ENCODE results near the gene GNG13. TPM values are rescaled to one million over a fixed set of nuclear protein-coding genes. Genes with fewer than 3 reads are reported as not detected.
"Not testable (repeated sequence)": the region's sequence is repeated elsewhere in the genome, so short reads cannot be mapped to it uniquely, and the experiment has no call there.

The GNG13 gene
- total RNA-seq, 4 donors from 2014 or later, result not detected

DNA sequence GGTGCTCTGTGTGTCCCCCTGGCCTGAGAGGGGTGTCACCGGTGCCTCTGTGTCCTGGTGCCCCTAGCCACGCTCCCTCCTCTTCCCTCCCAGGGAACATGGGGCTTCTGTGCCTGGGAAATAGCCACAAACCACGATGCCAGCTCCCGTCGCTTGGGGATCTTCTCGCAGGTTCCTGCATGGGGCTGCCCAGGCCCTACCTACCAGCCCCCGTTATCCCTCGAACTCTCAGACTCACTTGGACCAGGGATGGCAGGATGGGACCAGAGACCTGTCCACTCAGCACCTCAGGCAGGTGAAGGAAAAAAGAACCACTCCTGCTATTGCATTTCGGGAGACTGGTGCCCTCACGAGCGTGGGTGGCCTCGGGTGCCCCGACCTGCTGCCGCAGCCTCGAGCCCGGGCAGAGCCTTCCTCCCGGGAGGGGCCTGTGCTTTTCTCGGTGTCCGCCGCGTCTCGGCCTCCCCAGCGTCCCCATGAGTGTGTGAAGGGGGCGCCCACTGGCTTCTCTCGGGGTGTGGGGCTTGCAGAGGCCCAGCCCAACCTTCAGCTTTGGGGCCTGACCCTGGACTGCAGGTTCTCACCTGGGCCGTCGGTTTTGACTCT lies 41.0 kb upstream of the GNG13 start:
- Histone ChIP-seq H3K27ac (no peak overlapping the region), H3K4me1 (no peaks in the 10 kb centered on the region), H3K4me3 (no peak overlapping the region), H3K36me3 (no peaks in the 10 kb centered on the region), H3K27me3 (peaks cover 0 to 3% of the 10 kb centered on the region in 2 donors), H3K9me3 (peaks cover 0 to 3% of the 10 kb centered on the region in 2 donors)
- TF ChIP-seq POLR2A (IDR thresholded peaks at IDR 0.05), result no peak
- intact Hi-C loops (cut with DNase I; ENCODE audit: low total_unique reads), result no loop called here
- no peak for DNase-seq

DNA sequence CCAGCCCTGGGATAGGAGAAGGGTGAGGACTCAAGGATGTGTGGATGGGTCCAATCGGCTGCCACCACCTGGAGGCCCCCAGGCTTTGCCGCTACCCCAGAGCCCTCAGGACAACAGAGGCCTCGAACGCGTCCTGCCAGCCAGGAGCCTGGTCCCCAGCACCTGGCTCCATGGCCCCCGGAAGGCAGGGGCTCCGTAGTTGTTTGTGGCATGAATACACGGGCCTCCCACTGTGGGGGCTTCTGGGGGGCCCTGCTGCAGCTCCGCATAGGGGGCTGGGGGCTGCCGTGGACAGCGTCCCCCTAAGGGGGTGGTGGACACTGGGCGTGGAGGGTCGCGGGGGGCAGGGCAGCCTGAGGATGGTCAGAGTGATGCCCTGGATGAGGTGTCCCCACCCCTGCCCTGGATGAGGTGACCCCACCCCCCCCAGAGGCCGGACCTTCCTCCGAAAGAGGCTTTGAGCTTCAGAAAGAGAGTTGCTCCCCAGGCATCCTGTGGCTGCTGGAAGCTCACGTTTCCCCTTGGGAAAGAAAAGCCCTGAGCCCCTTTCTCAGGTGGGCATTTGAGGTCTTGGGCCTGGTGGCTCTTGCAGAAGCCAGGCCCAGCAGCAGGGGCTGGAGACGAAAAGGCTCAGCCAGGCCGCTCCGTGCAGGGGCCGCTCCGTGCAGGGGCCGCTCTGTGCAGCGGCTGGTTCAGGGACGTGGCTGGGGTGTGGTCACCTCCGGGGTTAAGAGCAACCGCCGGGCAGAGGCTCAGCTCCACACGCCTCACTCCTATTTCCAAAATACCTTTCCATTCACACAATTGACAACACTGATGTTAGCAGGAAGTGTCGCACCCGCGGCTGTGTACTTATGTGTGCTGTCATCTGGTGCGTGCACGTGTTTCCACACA lies 40.3 kb upstream of the GNG13 start:
- intact Hi-C loops (cut with DNase I; ENCODE audit: low total_unique reads), result no loop called here
- Histone ChIP-seq H3K4me3 (no peak overlapping the region), H3K27me3 (peaks cover 0 to 3% of the 10 kb centered on the region in 2 donors), H3K36me3 (no peaks in the 10 kb centered on the region), H3K9me3 (peaks cover 0 to 3% of the 10 kb centered on the region in 2 donors), H3K4me1 (no peaks in the 10 kb centered on the region), H3K27ac (no peak overlapping the region)
- no peak for TF ChIP-seq POLR2A (IDR thresholded peaks at IDR 0.05)
- TF ChIP-seq, protein P1, sequence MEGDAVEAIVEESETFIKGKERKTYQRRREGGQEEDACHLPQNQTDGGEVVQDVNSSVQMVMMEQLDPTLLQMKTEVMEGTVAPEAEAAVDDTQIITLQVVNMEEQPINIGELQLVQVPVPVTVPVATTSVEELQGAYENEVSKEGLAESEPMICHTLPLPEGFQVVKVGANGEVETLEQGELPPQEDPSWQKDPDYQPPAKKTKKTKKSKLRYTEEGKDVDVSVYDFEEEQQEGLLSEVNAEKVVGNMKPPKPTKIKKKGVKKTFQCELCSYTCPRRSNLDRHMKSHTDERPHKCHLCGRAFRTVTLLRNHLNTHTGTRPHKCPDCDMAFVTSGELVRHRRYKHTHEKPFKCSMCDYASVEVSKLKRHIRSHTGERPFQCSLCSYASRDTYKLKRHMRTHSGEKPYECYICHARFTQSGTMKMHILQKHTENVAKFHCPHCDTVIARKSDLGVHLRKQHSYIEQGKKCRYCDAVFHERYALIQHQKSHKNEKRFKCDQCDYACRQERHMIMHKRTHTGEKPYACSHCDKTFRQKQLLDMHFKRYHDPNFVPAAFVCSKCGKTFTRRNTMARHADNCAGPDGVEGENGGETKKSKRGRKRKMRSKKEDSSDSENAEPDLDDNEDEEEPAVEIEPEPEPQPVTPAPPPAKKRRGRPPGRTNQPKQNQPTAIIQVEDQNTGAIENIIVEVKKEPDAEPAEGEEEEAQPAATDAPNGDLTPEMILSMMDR (IDR thresholded peaks at IDR 0.05), result no peak
- DNase-seq, result no peak

DNA sequence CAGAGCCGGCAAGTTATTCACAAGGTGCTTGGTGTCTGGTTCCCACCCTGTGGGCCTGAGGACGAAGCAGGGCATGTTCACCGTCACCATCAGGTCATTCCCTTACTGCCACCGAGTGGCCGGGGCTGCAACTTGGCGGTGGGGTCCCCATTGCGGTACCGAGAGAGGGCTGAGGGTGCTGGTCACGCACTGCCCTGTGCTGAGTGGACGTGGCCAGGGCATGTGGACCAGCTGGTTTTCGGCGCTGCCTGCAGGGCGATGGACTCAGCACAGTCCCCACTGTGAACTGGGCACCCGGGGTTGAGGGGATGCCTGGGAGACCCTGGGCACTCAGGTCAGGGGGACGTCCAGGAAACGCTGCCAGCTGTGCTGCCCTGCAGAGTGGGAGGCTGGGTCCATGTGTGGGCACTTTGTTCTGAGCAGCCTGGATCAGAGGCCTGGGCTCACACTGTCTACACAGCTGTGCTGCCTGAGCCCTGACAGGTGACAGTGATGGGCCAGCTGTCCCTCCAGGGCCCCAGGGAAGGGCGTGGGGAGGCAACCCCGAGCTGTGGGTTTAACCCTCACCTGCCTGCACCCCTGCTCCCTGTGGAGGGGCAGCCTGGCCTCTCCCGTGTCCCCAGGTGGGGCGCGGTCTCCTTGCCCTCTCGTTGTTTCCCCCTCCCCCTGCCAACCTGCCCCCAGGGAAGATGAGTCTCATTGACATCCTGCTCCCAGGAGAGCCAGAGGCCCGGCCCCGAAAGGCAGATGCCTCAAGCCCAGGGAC lies 39.3 kb upstream of the GNG13 start:
- H3K9me3 ChIP-seq, result peaks cover 0 to 3% of the 10 kb centered on the region in 2 donors
- H3K27me3 ChIP-seq, result peaks cover 0 to 3% of the 10 kb centered on the region in 2 donors
- intact Hi-C loops (cut with DNase I; ENCODE audit: low total_unique reads), result no loop called here
- DNase-seq, result no peak
- H3K36me3 ChIP-seq, result no peaks in the 10 kb centered on the region
- TF ChIP-seq POLR2A (IDR thresholded peaks at IDR 0.05), result no peak
- TF ChIP-seq, protein P1 (IDR thresholded peaks at IDR 0.05), result no peak
- no peak overlapping the region for H3K4me3 ChIP-seq
- no peaks in the 10 kb centered on the region for H3K4me1 ChIP-seq
- H3K27ac ChIP-seq, result no peak overlapping the region

DNA sequence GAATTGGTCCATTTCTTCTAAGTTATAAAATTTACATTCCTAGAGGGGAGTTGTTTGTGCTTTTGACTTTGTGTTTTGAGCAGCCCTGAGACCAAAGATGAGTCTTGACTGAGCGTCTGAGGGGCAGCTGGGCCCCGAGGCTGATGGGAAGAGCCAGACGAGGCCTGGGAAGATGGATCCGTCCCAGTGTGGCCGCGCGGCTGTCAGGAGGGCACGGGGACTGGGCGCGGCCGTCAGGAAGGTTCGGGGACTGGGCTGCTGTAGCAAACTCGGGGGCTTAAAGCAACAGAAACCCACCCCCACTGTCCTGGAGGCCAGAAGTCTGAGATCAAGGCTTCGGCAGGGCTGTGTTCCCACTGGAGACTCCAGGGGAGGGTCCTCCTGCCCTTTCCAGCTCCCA lies 38.2 kb upstream of the GNG13 start:
- H3K4me1 ChIP-seq, result no peaks in the 10 kb centered on the region
- H3K27ac ChIP-seq, result no peak overlapping the region
- intact Hi-C loops (cut with DNase I; ENCODE audit: low total_unique reads), result no loop called here
- H3K4me3 ChIP-seq, result no peak overlapping the region
- no peaks in the 10 kb centered on the region for H3K36me3 ChIP-seq
- peaks cover 0 to 3% of the 10 kb centered on the region in 2 donors for H3K27me3 ChIP-seq
- no peak for TF ChIP-seq POLR2A (IDR thresholded peaks at IDR 0.05)
- TF ChIP-seq, protein P1 (IDR thresholded peaks at IDR 0.05), result no peak
- DNase-seq, result no peak
- H3K9me3 ChIP-seq, result peaks cover 0 to 3% of the 10 kb centered on the region in 2 donors

DNA sequence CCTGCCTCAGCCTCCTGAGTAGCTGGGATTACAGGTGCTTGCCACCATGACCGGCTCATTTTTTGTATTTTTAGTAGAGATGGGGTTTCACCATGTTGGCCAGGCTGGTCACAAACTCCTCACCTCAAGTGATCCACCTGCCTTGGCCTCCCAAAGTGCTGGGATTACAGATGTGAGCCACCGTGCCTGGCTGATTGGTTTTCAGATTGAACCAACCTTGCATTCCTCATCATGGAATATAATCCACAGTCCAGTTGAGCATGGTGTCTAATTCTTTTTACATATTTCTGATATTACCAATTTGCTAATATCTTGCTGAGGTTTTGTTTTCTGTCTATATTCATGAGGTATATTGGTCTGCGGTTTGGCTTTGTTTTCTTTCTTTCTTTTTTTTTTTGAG lies 36.3 kb upstream of the GNG13 start:
- H3K27ac ChIP-seq; H3K27me3 ChIP-seq; H3K4me1 ChIP-seq; H3K9me3 ChIP-seq; H3K4me3 ChIP-seq; H3K36me3 ChIP-seq; intact Hi-C loops (cut with DNase I; ENCODE audit: low total_unique reads); DNase-seq: not testable (repeated sequence)
